DND-41 (cell line): ENCODE results near the gene SLC39A11.

Source experiments
- ATAC-seq: fragments of 200-7000 bp; cut with Tn5 transposase; 3 replicates; pipeline ENCODE4 v1.9.1; 2021; ENCODE audit warnings: low read depth; ENCODE audit not compliant: insufficient read depth
- DNase-seq: peaks from one replicate; pipeline ENCODE4 v3.0.0-alpha.2; 2020
- H2AFZ ChIP-seq: 2 replicates; pipeline ENCODE4 v1.6.0; 2012; ENCODE audit warnings: low read depth, low read length
- H3K27ac ChIP-seq: 2 replicates; pipeline ENCODE4 v1.5.1; 2012; ENCODE audit warnings: low read length, inconsistent platforms
- H3K27me3 ChIP-seq: fragments of 200-600 bp; sonication (generic); 2 replicates; pipeline ENCODE4 v1.6.0; 2012; ENCODE audit warnings: low read length, mild to moderate bottlenecking, inconsistent platforms; ENCODE audit not compliant: insufficient read depth, poor library complexity
- H3K36me3 ChIP-seq: 2 replicates; pipeline ENCODE4 v1.5.1; 2012; ENCODE audit warnings: low read length, inconsistent platforms; ENCODE audit not compliant: insufficient read depth
- H3K4me1 ChIP-seq: 2 replicates; pipeline ENCODE4 v1.5.1; 2012; ENCODE audit warnings: mild to moderate bottlenecking, low read length; ENCODE audit not compliant: insufficient read depth
- H3K4me2 ChIP-seq: 2 replicates; pipeline ENCODE4 v1.6.0; 2012; ENCODE audit warnings: mild to moderate bottlenecking, moderate library complexity, low read length, inconsistent platforms; ENCODE audit not compliant: insufficient read depth
- H3K4me3 ChIP-seq, 2 experiments: fragments of 200-600 bp in 1 of 2; shearing (Covaris generic) in 1 of 2; 2 replicates each; pipeline ENCODE4 v1.5.1; 2012 to 2016; ENCODE audit warnings: inconsistent platforms in 2 of 2, low read length in 2 of 2, mild to moderate bottlenecking in 2 of 2, low read depth in 1 of 2, moderate library complexity in 1 of 2
- H3K79me2 ChIP-seq: 2 replicates; pipeline ENCODE4 v1.6.0; 2012; ENCODE audit warnings: low read length, inconsistent platforms; ENCODE audit not compliant: insufficient read depth
- H3K9ac ChIP-seq: 2 replicates; pipeline ENCODE4 v1.6.0; 2012; ENCODE audit warnings: low read depth, mild to moderate bottlenecking, inconsistent platforms, low read length, moderate library complexity
- H3K9me3 ChIP-seq: 2 replicates; pipeline ENCODE4 v1.5.1; 2012; ENCODE audit warnings: low read length, moderate library complexity, mild to moderate bottlenecking, inconsistent platforms; ENCODE audit not compliant: insufficient read depth, severe bottlenecking
- H4K20me1 ChIP-seq: 2 replicates; pipeline ENCODE4 v1.6.0; 2012; ENCODE audit warnings: low read length; ENCODE audit not compliant: insufficient read depth
- CTCF ChIP-seq: IDR thresholded peaks from 2 replicates; pipeline ENCODE4 v1.5.1; 2012; ENCODE audit warnings: borderline replicate concordance, low read length, moderate library complexity, mild to moderate bottlenecking; ENCODE audit not compliant: poor library complexity, severe bottlenecking; ENCODE audit errors: extremely low read depth
- EZH2 ChIP-seq: IDR thresholded peaks from 3 replicates; pipeline ENCODE4 v1.6.1; 2012; ENCODE audit warnings: borderline replicate concordance, low read depth, mild to moderate bottlenecking, moderate library complexity, low read length, inconsistent platforms; ENCODE audit not compliant: severe bottlenecking

Gene SLC39A11

DNA sequence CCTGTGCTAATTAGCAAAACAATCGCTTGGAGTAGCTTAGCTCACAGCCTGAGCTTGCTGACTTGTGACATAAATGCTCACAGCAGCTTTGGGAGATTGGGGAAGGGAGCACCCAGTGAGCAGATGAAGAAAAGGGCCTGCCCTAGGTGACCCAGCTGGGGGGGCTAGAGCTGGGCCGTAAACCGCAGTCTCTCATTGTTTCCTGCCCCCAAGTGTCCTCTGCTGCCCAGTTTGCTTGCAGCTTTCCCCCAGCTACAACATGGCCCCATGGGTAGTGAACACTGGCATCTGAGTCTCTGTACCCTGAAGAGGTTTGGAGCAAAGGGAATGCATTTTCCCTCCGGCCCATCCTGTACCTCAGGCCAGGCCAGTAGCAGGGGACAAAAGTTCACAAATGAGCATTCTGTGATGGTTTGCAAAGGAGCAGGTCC lies 349.4 kb downstream of the SLC39A11 start:
- Histone ChIP-seq H2AFZ (no peak overlapping the region), H3K4me2 (no peak overlapping the region), H3K4me1 (no peaks in the 10 kb centered on the region), H3K27ac (no peak overlapping the region), H3K4me3 (no peak overlapping the region), H3K27me3 (no peaks in the 10 kb centered on the region), H3K36me3 (no peaks in the 10 kb centered on the region), H4K20me1 (no peaks in the 10 kb centered on the region), H3K9me3 (no peaks in the 10 kb centered on the region), H3K79me2 (no peaks in the 10 kb centered on the region), H3K9ac (no peak overlapping the region)
- DNase-seq (no peak), ATAC-seq (no peak)
- TF ChIP-seq CTCF = no peak
- no peak for TF ChIP-seq EZH2

GRCh38 chr17:72737151-72737690 lies 355.3 kb downstream of the SLC39A11 start:
- H3K79me2 ChIP-seq = no peaks in the 10 kb centered on the region
- no peak overlapping the region for H3K4me2 ChIP-seq
- H3K36me3 ChIP-seq = peaks cover 7% of the 10 kb centered on the region; the same call in 1 of the 2 replicates
- no peaks in the 10 kb centered on the region for H3K9me3 ChIP-seq
- H3K9ac ChIP-seq = no peak overlapping the region
- H2AFZ ChIP-seq = no peak overlapping the region
- H4K20me1 ChIP-seq = no peaks in the 10 kb centered on the region
- no peak overlapping the region for H3K27ac ChIP-seq
- DNase-seq (no peak), ATAC-seq (no peak)
- TF ChIP-seq EZH2 (no peak), CTCF (no peak)
- no peak overlapping the region for H3K4me3 ChIP-seq
- no peaks in the 10 kb centered on the region for H3K4me1 ChIP-seq
- H3K27me3 ChIP-seq = no peaks in the 10 kb centered on the region

DNA sequence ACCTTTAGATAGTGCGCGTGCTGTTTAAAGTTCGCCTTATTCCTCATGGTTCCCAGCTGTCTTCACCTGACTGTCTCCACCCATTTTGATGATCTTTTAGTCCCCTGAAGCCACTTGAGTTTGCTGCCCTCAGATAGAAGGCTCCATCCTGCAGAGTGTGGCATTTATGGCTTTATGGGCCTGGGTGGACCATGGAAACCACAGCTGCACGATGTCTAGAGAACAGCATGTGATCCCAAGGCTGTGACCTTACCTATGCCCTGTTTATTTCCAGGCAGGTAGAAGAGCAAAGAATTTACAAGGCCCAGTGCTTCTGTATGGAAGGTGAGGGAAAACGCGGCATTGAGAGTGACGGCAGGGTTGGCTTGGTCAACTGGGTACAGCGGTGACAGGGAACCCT lies 356.9 kb downstream of the SLC39A11 start:
- Histone ChIP-seq H3K27me3 (no peaks in the 10 kb centered on the region), H3K9me3 (no peaks in the 10 kb centered on the region), H3K4me1 (no peaks in the 10 kb centered on the region), H3K79me2 (no peaks in the 10 kb centered on the region), H2AFZ (no peak overlapping the region), H3K4me3 (no peak overlapping the region), H3K4me2 (no peak overlapping the region), H3K9ac (no peak overlapping the region), H3K36me3 (peaks cover 7% of the 10 kb centered on the region; the same call in 1 of the 2 replicates), H4K20me1 (no peaks in the 10 kb centered on the region), H3K27ac (no peak overlapping the region)
- DNase-seq (no peak), ATAC-seq (no peak)
- no peak for TF ChIP-seq CTCF
- no peak for TF ChIP-seq EZH2

- no peak overlapping the region for H3K27ac ChIP-seq
- no peaks in the 10 kb centered on the region for H3K27me3 ChIP-seq
- H3K4me1 ChIP-seq = no peaks in the 10 kb centered on the region
- no peak overlapping the region for H2AFZ ChIP-seq
- H3K4me2 ChIP-seq = no peak overlapping the region
- no peaks in the 10 kb centered on the region for H4K20me1 ChIP-seq
- no peak for ATAC-seq
- H3K79me2 ChIP-seq = no peaks in the 10 kb centered on the region
- H3K9ac ChIP-seq = no peak overlapping the region
- DNase-seq = no peak
- no peak for TF ChIP-seq EZH2
- no peak for TF ChIP-seq CTCF
- H3K4me3 ChIP-seq = no peak overlapping the region
- H3K36me3 ChIP-seq = peaks cover 7% of the 10 kb centered on the region; the same call in 1 of the 2 replicates
- no peaks in the 10 kb centered on the region for H3K9me3 ChIP-seq
Measured at GRCh38 chr17:72735048-72735447, 357.4 kb downstream of the SLC39A11 start.
